SK-N-MC (cell line): ENCODE data around the gene ATOSB.

Experiments
- FOXP2 ChIP-seq: optimal IDR thresholded peaks from 2 replicates; pipeline ENCODE3; 2011; ENCODE audit warnings: mild to moderate bottlenecking, moderate library complexity; ENCODE audit not compliant: insufficient read depth; ENCODE audit errors: extremely low read length, control extremely low read depth
- POLR2AphosphoS5 ChIP-seq: IDR thresholded peaks from 2 replicates; pipeline ENCODE4 v1.6.1; 2012; ENCODE audit warnings: mild to moderate bottlenecking, low read depth, low read length, borderline replicate concordance

GRCh38 chr9:35078066-35078465 is 37.6 kb downstream of the ATOSB start:
- TF ChIP-seq FOXP2 (no peak), POLR2AphosphoS5 (no peak)
